ENCODE data around the gene MMP3.

The MMP3 gene

GRCh38 chr11:102831489-102832440, 11.6 kb downstream of the MMP3 start:
- DNase-seq (ENCODE audit: low read depth) = no peak

DNA sequence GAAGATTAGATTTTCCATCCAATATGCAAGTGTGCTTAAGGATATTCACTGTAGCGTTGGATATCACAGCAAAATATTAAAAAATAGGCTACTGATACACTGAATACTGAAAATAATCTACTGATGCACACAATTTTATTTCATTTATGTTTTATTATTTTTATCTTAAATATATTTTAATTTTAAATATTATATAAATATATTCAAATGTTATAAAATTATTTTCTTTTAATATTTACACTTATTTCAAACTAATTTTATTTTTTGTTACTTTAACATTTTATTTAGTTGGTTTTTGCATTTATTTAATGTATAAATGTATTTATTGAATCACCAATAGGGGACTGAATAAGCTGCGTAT, 12.3 kb downstream of the MMP3 start:
- no peak for DNase-seq (ENCODE audit: low read depth)

GRCh38 chr11:102830001-102830727, 13.2 kb downstream of the MMP3 start:
- no peak for DNase-seq (ENCODE audit: low read depth)

DNA sequence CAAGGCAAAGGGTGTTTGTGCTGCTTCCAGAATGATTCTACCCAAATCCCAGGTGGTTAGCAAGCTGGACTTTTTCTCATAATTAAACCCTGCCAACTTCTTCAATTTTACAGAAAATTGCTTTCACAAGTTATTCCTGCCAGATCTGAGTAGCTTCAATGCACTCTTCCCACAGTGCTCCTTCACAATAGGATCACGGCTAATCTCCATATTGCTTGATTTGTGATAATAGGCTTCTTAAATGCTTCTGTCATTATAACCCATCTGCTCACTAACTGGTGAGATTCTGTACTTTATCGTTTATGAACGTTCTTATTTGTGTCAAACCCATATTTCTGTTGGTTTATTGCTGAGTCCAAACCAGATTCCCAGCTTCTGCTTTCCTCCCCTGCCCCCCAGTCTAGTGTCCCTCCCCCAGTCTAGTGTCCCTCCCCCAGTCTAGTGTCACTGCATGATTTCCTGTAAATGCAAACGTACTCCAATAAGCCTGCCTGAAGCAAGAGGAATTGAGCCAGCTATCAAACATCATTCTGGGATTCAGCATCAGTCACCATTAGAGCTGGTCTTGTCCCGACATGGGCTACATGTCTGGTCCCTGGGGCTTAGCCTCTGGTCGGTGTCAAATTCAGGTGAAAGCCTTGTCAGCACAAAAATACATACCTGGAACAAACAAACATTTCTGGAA, 14.0 kb downstream of the MMP3 start:
- DNase-seq (ENCODE audit: low read depth) = no peak

DNA sequence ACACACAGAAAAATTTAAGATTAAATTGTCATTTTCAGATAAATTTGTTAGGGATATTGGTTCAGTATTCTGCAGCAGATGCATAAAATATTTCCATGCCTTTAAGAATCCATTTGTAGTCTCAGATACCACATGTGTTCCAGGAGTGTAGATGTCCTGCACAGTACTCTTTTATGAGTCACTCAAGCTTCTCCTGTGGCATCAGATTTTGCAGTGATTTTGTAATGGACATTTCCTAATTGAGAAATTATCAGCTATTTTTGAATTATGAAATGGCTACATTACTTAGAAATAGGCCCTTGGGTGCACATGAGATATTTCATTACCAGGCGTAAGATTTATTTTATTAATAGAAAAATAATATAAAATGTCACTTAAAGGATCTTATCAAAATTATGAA, 18.9 kb downstream of the MMP3 start:
- no peak for DNase-seq (ENCODE audit: low read depth)

GRCh38 chr11:102819491-102819890, 23.9 kb downstream of the MMP3 start:
- no peak for DNase-seq (ENCODE audit: low read depth)

DNA sequence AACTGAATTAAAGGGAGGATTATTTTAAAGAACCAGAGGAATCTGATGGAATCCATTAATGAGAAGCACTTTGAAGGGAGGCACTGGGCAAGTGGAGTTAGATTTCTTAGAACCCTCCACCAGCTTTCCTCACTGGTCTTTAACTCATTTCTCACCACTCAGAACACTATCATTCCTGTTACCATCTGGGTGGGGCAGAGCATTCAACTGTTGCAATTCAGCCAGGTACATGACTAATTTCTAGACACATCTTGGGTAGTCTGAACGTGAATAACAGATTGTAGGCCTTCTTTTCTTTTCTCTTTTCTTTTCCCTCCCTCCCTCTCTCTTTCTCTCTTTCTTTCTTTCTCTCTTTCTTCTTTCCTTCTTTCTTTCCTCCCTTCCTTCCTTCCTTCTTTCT, 29.9 kb downstream of the MMP3 start:
- DNase-seq (ENCODE audit: low read depth) = no peak

GRCh38 chr11:102812188-102812587, 31.2 kb downstream of the MMP3 start:
- DNase-seq (ENCODE audit: low read depth) = no peak

DNA sequence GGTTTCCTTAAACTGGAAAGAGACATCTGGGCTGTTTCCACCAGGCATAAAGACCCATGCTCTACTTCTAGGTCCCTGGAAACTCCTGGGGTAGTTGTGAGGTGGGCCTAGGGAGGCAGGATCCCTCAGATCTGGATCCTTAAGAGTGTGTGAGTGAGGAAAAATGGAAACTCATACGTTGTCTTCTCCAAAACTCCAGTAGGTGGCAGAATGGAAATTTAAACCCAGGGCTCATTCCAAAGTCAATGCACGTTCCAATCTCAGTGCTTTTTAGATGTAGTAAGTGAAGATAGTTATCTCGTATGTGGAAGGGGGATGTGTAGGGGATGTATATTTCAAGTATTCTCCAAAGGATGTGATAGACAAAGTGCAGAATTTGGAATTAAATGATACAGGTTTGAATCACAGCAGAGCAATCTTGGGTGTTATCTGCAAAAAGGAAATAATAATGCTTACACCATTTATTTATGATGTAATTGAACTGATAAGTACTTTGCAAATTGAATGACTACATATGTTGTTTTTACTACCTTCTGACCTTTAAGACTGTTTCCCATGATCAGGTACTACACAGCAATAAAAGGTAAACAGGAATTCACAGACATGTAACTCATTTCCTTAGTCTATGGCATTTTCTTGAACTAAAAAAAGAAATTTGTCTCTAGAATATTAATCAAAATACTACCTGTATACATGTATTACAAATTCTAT, 32.3 kb downstream of the MMP3 start:
- no peak for DNase-seq (ENCODE audit: low read depth)

DNA sequence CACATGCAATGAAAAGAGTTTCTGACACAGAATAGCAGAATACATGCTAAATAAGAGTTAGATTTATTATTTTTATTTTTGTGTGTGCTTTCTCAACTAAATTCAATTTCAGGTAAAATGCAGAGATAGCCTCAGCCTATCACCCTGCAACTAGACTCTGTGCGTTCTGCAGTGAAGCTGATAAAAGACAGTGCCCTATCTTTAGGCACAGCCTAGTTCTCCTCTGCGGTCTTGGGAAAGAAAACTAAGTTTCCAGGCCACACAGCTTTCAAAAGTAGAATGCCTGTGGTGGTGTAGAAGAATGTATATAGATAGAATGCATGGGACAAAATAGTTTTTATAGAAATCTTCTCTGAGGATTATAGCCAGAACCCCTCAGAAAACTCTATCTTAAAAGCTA, 33.4 kb downstream of the MMP3 start:
- DNase-seq (ENCODE audit: low read depth) = no peak

GRCh38 chr11:102807921-102808320, 35.5 kb downstream of the MMP3 start:
- no peak for DNase-seq (ENCODE audit: low read depth)

- no peak for DNase-seq (ENCODE audit: low read depth)
Measured at GRCh38 chr11:102806296-102806695, 37.1 kb downstream of the MMP3 start.

GRCh38 chr11:102802341-102802740, 41.1 kb downstream of the MMP3 start:
- no peak for DNase-seq (ENCODE audit: low read depth)

- no peak for DNase-seq (ENCODE audit: low read depth)
Measured at GRCh38 chr11:102800767-102801166, 42.6 kb downstream of the MMP3 start.

- DNase-seq (ENCODE audit: low read depth) = no peak
Measured at GRCh38 chr11:102799681-102800340, 43.6 kb downstream of the MMP3 start.

- no peak for DNase-seq (ENCODE audit: low read depth)
Measured at GRCh38 chr11:102798012-102798746, 45.2 kb downstream of the MMP3 start, which contains the start of gene MMP1. Gene MMP1 (minus strand): TSS chr11:102798160. CDS start chr11:102798092, 68 bp downstream.

- DNase-seq (ENCODE audit: low read depth) = no peak
Measured at GRCh38 chr11:102794382-102794781, 49.0 kb downstream of the MMP3 start.

DNA sequence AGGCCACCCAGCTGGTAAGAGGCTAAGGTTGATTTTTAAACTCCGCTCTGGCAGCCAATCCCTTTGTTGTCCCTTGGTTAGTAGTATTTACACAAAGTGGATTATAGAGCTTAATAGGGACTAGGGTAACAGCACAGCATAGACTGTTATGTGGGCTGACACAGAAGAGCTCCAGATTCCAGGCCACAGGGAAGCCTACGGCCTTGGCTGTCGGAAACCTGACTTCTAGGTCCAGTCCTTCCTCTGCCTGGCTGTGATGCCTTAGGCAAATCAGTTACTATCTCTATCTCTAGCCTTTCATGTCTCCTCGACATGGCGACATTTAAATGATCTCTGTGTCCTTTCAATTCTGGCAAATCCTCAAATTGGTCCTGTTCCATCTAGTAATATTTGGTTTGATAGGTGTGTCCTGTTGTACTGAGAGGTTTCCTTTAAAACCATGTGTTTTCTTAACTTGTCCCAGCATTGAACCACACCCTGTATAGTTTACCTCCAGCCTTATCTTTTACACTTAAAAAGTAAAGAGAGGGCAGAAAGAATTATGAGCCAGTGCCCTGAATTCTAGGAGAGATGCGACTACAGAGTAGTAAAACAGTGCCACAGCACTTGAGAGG, 49.6 kb downstream of the MMP3 start:
- no peak for DNase-seq (ENCODE audit: low read depth)

GRCh38 chr11:102792604-102793003, 50.8 kb downstream of the MMP3 start:
- no peak for DNase-seq (ENCODE audit: low read depth)

All from stimulated activated CD8-positive, alpha-beta memory T cell treated with anti-CD3 and anti-CD28 coated beads, Interleukin-12 subunit alpha, Interleukin-12 subunit beta, amount 100 ng/mL, for 1 hour (primary cell).